GM12874 (cell line): ENCODE measurements around the gene PIM2.

ENCODE experiments used
- CTCF ChIP-seq: IDR thresholded peaks from 2 replicates; pipeline ENCODE4 v1.5.1; 2011; ENCODE audit warnings: low read depth, mild to moderate bottlenecking, control low read depth, low read length, moderate library complexity; ENCODE audit not compliant: insufficient read depth

The PIM2 gene

GRCh38 chrX:48957827-48958634 lies 39.2 kb upstream of the PIM2 start:
- no peak for TF ChIP-seq CTCF

- no peak for TF ChIP-seq CTCF
Observed at GRCh38 chrX:48957477-48957826, 38.6 kb upstream of the PIM2 start, which contains the start of gene OTUD5. Gene OTUD5, minus strand, starts transcription at chrX:48957607. Its CDS starts 37 bp downstream, at chrX:48957570.

DNA sequence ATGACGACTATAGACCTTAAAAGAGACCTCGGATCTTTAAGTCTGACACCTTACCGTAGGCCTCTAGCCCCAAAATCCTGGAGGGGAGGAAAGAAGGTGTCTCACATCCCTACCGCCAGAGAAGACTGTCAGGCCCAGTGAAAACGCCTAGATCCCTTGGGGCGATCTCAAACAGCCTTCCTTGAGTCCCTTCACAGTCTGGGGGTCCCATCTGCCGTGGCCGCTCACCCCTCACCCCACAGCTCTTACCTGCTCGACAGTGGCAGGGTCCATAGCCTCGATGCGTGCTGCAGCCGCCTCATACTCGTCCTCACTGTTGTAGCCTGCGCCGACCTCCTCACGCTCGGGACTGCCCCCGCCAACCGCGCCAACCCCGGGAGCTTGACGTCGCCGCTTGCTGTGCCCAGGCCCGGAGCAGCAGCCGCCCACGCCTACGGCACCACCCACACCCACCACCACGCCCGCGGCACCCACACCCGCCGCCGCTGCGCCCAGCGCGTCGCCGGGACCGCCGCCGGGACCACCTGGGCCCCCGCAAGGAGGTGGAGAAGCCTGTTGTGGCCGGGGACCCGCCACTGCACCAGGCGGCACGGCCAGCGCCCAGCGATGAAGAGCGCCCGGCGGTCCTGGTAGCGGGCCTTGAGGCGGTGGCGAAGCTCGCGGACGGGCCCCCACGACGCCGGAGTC lies 38.0 kb upstream of the PIM2 start:
- TF ChIP-seq CTCF, result no peak

- TF ChIP-seq CTCF, result no peak
Observed at GRCh38 chrX:48948589-48948988, 29.8 kb upstream of the PIM2 start.

DNA sequence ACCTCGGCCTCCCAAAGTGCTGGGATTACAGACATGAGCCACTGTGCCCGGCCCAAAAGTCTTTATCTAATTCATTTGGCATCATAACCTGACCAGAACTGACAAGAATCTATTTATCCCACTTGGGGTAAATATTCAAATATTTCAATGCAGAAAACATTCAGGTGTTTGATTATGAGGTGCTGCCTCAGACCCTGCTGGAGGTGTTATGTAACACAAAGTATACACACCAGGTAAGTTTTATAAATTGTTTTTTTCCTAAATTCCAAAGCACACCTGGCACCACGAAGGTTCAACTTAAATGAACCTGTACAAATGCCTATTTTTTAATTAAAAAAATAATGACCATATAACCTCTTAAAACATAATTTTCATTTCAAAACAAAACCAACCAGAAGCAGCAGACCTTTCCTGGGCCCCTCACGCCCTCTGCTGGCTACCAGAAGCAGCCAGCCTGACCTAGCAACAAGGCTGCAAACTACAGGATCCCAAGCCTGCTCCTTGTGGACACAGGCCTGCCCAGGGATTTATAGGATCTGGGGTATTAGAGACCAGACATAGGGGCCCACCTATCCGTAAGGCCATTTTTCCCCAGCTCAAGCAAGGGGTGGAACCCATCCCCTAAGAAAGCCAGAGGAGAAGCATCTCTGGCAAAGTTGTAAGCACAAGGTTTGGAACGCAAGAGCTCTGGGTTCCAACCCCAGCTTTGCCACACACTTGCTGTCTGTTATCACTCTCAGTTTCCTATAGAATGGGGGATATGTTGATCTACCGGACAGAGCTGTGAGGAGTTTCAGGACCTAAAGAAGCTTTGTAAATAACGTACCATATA lies 26.9 kb upstream of the PIM2 start:
- peak; percentile 64 for TF ChIP-seq CTCF

- TF ChIP-seq CTCF, result no peak
Observed at GRCh38 chrX:48942895-48943294, 24.1 kb upstream of the PIM2 start.

DNA sequence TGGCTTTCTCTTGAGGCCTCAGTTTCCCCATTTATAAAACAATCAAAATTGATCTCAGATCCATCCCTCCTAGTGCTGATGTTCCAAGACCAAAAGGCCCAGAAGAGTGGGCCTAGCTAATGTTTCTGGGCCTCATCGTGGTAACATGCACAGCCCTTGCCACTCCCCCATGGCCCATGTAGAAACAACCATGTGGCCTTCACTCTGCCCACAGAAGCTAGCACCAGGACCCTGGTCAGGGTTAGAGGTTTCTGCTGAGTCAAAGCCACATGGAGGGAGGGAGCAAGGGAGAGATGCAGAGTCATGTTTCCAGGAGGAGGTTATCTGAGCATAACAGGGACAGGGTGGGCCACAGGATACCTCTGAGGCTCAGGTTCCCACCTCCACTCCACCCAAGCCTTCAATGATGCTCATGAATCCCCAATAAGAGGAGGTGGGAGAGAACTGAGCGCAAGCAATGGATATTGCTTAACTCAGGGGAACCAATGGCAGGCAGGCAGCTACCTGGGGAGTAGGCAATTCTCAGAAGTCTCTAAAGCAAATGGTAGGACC lies 21.7 kb upstream of the PIM2 start:
- no peak for TF ChIP-seq CTCF
